HG03139 (cell line): ENCODE data around the gene MRM2.

ENCODE experiments used
- ATAC-seq: cut with Tn5 transposase; IDR thresholded peaks from one replicate; pipeline ENCODE4 v1.9.1; 2021; ENCODE audit not compliant: unreplicated experiment

MRM2 gene

GRCh38 chr7:2208712-2209111, 33.3 kb downstream of the MRM2 start:
- ATAC-seq = no peak

GRCh38 chr7:2205036-2205780, 36.8 kb downstream of the MRM2 start:
- no peak for ATAC-seq

- no peak for ATAC-seq
Measured at GRCh38 chr7:2204446-2204845, 37.6 kb downstream of the MRM2 start.

GRCh38 chr7:2203766-2204300, 38.2 kb downstream of the MRM2 start:
- no peak for ATAC-seq

- ATAC-seq = no peak
Measured at GRCh38 chr7:2202901-2203765, 38.9 kb downstream of the MRM2 start.

- no peak for ATAC-seq
Measured at GRCh38 chr7:2202361-2202761, 39.6 kb downstream of the MRM2 start.

- no peak for ATAC-seq
Measured at GRCh38 chr7:2201686-2202360, 40.2 kb downstream of the MRM2 start.

- ATAC-seq = no peak
Measured at GRCh38 chr7:2201128-2201527, 40.9 kb downstream of the MRM2 start.

GRCh38 chr7:2200584-2200980, 41.4 kb downstream of the MRM2 start:
- no peak for ATAC-seq

- no peak for ATAC-seq
Measured at GRCh38 chr7:2199956-2200583, 41.9 kb downstream of the MRM2 start.

- ATAC-seq = no peak
Measured at GRCh38 chr7:2199528-2199927, 42.5 kb downstream of the MRM2 start.

GRCh38 chr7:2198760-2199159, 43.2 kb downstream of the MRM2 start:
- ATAC-seq = no peak

GRCh38 chr7:2198206-2198605, 43.8 kb downstream of the MRM2 start:
- ATAC-seq = no peak

- no peak for ATAC-seq
Measured at GRCh38 chr7:2197436-2198155, 44.4 kb downstream of the MRM2 start.

GRCh38 chr7:2196381-2197378, 45.3 kb downstream of the MRM2 start:
- ATAC-seq = no peak

- no peak for ATAC-seq
Measured at GRCh38 chr7:2195400-2196246, 46.4 kb downstream of the MRM2 start.

GRCh38 chr7:2193575-2194305, 48.3 kb downstream of the MRM2 start:
- ATAC-seq = no peak
